ENCODE results near the gene KIR2DL1. TPM values are rescaled to one million over a fixed set of nuclear protein-coding genes. Genes with fewer than 3 reads are reported as not detected.
"Not testable (repeated sequence)": the region's sequence is repeated elsewhere in the genome, so short reads cannot be mapped to it uniquely, and the experiment has no call there.

The KIR2DL1 gene
- total and polyA plus RNA-seq, 10 of the 15 experiments (the other 5 are each of a cell fraction or from before 2014, with no cell fraction given), result 0.35 TPM; not detected in 9

DNA sequence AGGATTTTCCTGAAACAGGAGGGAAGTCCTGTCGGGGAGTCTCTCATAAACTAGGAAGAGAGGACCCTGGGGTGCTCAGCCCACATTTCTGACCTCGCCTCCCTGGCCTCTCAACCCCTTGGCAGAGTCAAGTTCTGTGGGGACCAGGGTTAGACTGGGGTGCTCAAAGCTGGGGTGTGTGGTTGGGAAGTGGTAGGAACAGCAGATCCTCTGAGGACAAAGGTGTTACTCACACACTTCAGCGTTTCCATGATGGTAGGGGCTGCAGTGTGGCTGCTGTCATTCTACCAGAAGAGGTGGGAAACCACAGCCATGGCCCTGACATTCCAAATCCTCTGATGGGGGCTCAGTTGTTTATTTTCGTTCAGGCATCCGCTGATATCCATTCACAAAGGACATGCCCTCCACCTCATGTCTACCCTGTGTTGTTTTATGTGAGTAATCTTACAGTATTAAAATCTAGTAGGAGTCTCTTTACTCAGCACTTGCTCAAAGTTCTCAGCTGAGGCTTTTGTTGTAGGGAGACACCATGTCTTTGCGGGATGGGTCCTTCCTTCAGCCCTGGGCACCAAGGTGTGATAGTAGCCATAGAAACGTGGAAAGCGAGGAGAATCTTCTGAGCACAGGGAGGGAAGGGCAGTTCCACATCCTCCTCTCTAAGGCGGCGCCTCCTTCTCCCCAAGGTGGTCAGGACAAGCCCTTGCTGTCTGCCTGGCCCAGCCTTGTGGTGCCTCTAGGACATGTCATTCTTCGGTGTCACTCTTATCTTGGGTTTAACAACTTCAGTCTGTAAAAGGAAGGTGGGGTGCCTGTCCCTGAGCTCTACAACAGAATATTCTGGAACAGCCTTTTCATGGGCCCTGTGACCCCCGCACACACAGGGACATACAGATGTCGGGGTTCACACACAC lies 29.8 kb upstream of the KIR2DL1 start:
- Histone ChIP-seq H3K27ac (ENCODE audit: control insufficient read depth, insufficient read depth) (no peak overlapping the region), H4K20me1 (ENCODE audit: control insufficient read depth, insufficient read depth) (no peaks in the 10 kb centered on the region), H3K79me2 (ENCODE audit: control insufficient read depth, insufficient read depth, low read length) (no peaks in the 10 kb centered on the region), H3K9me3 (replicated peaks; ENCODE audit: control insufficient read depth, insufficient read depth, low read length) (no peaks in the 10 kb centered on the region), H3K27me3 (replicated peaks in 1 of 2; ENCODE audit: control insufficient read depth in 2 of 2, insufficient read depth in 2 of 2, low read length in 1 of 2) (no peaks in the 10 kb centered on the region), H2AFZ (ENCODE audit: control insufficient read depth, low read depth, low read length) (no peak overlapping the region), H3K36me3 (ENCODE audit: control insufficient read depth in 2 of 2, insufficient read depth in 2 of 2, low read length in 1 of 2) (no peaks in the 10 kb centered on the region), H3K4me1 (ENCODE audit: control insufficient read depth, insufficient read depth, low read length) (no peaks in the 10 kb centered on the region), H3K4me2 (ENCODE audit: control insufficient read depth, insufficient read depth) (no peak overlapping the region), H3K4me3 (no peak overlapping the region), H3K9ac (ENCODE audit: control insufficient read depth, insufficient read depth, low read length) (no peak overlapping the region)
- DNase-seq (ENCODE audit: low read depth, low spot score) (no peak), ATAC-seq (no peak), FAIRE-seq (no peak)
- CTCF ChIA-PET, result no interaction called here
- WGBS (ENCODE audit: insufficient coverage, insufficient replicate concordance, low lambda C conversion rate, missing lambda C conversion rate), result 28% methylated on average over 13 of the region's 13 CpGs
- POLR2A ChIA-PET, result no interaction called here
- intact Hi-C loops (cut with micrococcal nuclease; ENCODE audit: unreplicated experiment) (loop anchor here (2.0 kb wide), 1 partner anchor 109 kb away; no protein-coding TSS in a partner anchor), in situ Hi-C loops (cut with MboI) (loop anchor here (5.0 kb wide), 1 partner anchor 107 kb away; no protein-coding TSS in a partner anchor)
- BruUV-seq (replicated peaks), result no TSS peak
- TF ChIP-seq POLR2AphosphoS2 (IDR thresholded peaks at IDR 0.05; ENCODE audit: low read depth, low read length) (no peak), IKZF1 (conservative IDR thresholded peaks at IDR 0.05) (no peak), BACH1 (IDR thresholded peaks at IDR 0.05; ENCODE audit: borderline replicate concordance) (no peak), EGR1 (IDR thresholded peaks at IDR 0.05; ENCODE audit: borderline replicate concordance in 1 of 2, low read depth in 2 of 2, low read length in 2 of 2) (no peak), NBN (IDR thresholded peaks at IDR 0.05) (no peak), ZNF384 (IDR thresholded peaks at IDR 0.05; ENCODE audit: borderline replicate concordance, low read depth, low read length) (no peak), SMARCA5 (IDR thresholded peaks at IDR 0.05) (no peak), ATF7 (IDR thresholded peaks at IDR 0.05; ENCODE audit: low read depth) (no peak), KAT2A (conservative IDR thresholded peaks at IDR 0.05; ENCODE audit: control insufficient read depth, low read depth, low read length) (no peak), HCFC1 (IDR thresholded peaks at IDR 0.05; ENCODE audit: low read length) (no peak), CBX5 (IDR thresholded peaks at IDR 0.05; ENCODE audit: low read depth) (no peak), RB1 (IDR thresholded peaks at IDR 0.05; ENCODE audit: borderline replicate concordance) (no peak), BMI1 (IDR thresholded peaks at IDR 0.05; ENCODE audit: borderline replicate concordance) (no peak), ASH2L (IDR thresholded peaks at IDR 0.05; ENCODE audit: borderline replicate concordance, low read depth) (no peak), POLR2A (IDR thresholded peaks at IDR 0.05; ENCODE audit: low read depth, low read length) (no peak)
- SMC1A ChIA-PET (ENCODE audit: uncharacterized antibody, unreplicated experiment), result no interaction called here
- RAD21 ChIA-PET (ENCODE audit: unreplicated experiment), result no interaction called here

DNA sequence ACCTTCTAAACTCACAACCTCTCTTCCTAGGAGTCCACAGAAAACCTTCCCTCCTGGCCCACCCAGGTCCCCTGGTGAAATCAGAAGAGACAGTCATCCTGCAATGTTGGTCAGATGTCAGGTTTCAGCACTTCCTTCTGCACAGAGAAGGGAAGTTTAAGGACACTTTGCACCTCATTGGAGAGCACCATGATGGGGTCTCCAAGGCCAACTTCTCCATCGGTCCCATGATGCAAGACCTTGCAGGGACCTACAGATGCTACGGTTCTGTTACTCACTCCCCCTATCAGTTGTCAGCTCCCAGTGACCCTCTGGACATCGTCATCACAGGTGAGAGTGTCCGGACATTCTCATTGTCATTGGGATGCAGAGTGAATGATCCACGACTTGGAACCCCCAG lies 27.6 kb upstream of the KIR2DL1 start:
- in situ Hi-C loops (cut with MboI); DNase-seq (ENCODE audit: low read depth, low spot score); intact Hi-C loops (cut with micrococcal nuclease; ENCODE audit: unreplicated experiment); H3K9me3 ChIP-seq (replicated peaks; ENCODE audit: control insufficient read depth, insufficient read depth, low read length); CTCF ChIA-PET; ATAC-seq; BruUV-seq (replicated peaks); H2AFZ ChIP-seq (ENCODE audit: control insufficient read depth, low read depth, low read length); H3K9ac ChIP-seq (ENCODE audit: control insufficient read depth, insufficient read depth, low read length); POLR2A ChIA-PET; RAD21 ChIA-PET (ENCODE audit: unreplicated experiment); H3K36me3 ChIP-seq (ENCODE audit: control insufficient read depth in 2 of 2, insufficient read depth in 2 of 2, low read length in 1 of 2); H3K4me3 ChIP-seq; H3K27me3 ChIP-seq (replicated peaks in 1 of 2; ENCODE audit: control insufficient read depth in 2 of 2, insufficient read depth in 2 of 2, low read length in 1 of 2); H3K4me2 ChIP-seq (ENCODE audit: control insufficient read depth, insufficient read depth); H3K27ac ChIP-seq (ENCODE audit: control insufficient read depth, insufficient read depth); FAIRE-seq; SMC1A ChIA-PET (ENCODE audit: uncharacterized antibody, unreplicated experiment); H4K20me1 ChIP-seq (ENCODE audit: control insufficient read depth, insufficient read depth); H3K4me1 ChIP-seq (ENCODE audit: control insufficient read depth, insufficient read depth, low read length); H3K79me2 ChIP-seq (ENCODE audit: control insufficient read depth, insufficient read depth, low read length): not testable (repeated sequence)
- WGBS (ENCODE audit: insufficient coverage, insufficient replicate concordance, low lambda C conversion rate, missing lambda C conversion rate), result 8% methylated on average over 5 of the region's 5 CpGs
